ENCODE data around the gene SLC13A3. TPM values are rescaled to one million over a fixed set of nuclear protein-coding genes. Genes with fewer than 3 reads are reported as not detected.

The SLC13A3 gene
- total RNA-seq, 1 experiment from 2014 or later, result 9.1 TPM

DNA sequence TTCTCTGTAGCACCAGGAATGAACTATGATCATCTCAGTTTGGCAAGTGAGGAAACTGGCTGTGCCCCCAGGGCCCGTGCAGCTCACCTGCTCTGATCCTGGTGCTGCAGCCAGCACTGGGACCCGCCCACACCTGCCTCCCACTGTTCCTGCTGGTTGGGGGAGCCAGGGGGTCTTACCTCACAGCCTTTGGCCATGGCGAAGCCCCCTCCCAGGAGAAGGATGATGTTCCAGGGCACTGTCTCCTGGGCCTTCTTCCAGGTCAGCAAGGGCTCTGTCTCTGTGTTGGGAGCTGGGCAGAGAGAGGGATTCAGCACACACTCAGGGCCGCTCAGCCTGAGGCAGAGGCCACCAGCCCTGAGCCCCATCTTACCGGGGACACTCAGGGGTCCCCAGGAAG is 75.9 kb downstream of the SLC13A3 start:
- no peak for TF ChIP-seq EZH2 (IDR thresholded peaks at IDR 0.05; ENCODE audit: low read depth)
- TF ChIP-seq, protein P1, sequence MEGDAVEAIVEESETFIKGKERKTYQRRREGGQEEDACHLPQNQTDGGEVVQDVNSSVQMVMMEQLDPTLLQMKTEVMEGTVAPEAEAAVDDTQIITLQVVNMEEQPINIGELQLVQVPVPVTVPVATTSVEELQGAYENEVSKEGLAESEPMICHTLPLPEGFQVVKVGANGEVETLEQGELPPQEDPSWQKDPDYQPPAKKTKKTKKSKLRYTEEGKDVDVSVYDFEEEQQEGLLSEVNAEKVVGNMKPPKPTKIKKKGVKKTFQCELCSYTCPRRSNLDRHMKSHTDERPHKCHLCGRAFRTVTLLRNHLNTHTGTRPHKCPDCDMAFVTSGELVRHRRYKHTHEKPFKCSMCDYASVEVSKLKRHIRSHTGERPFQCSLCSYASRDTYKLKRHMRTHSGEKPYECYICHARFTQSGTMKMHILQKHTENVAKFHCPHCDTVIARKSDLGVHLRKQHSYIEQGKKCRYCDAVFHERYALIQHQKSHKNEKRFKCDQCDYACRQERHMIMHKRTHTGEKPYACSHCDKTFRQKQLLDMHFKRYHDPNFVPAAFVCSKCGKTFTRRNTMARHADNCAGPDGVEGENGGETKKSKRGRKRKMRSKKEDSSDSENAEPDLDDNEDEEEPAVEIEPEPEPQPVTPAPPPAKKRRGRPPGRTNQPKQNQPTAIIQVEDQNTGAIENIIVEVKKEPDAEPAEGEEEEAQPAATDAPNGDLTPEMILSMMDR (conservative IDR thresholded peaks at IDR 0.05), result no peak
- DNase-seq, result no peak
- Histone ChIP-seq H2AFZ (no peak overlapping the region), H3K9me2 (ENCODE audit: insufficient read depth) (no peaks in the 10 kb centered on the region), H3K4me2 (no peak overlapping the region), H3K27ac (no peak overlapping the region), H3K4me1 (replicated peaks; ENCODE audit: insufficient read depth) (no peaks in the 10 kb centered on the region), H3K9me3 (ENCODE audit: insufficient read depth, low read depth) (no peaks in the 10 kb centered on the region), H3F3A (ENCODE audit: insufficient read depth, low read depth) (no peaks in the 10 kb centered on the region), H3K4me3 (no peak overlapping the region), H3K79me2 (ENCODE audit: low read depth) (no peaks in the 10 kb centered on the region), H3K27me3 (ENCODE audit: insufficient read depth, low read depth) (no peaks in the 10 kb centered on the region), H4K20me1 (ENCODE audit: insufficient read depth) (no peaks in the 10 kb centered on the region), H3K36me3 (ENCODE audit: low read depth) (no peaks in the 10 kb centered on the region)
- intact Hi-C loops (cut with micrococcal nuclease; ENCODE audit: unreplicated experiment), result no loop called here
- ChIA-PET CTCF (no interaction called here), POLR2A (ENCODE audit: unreplicated experiment) (no interaction called here)
- no TSS peak for BruUV-seq (replicated peaks)

DNA sequence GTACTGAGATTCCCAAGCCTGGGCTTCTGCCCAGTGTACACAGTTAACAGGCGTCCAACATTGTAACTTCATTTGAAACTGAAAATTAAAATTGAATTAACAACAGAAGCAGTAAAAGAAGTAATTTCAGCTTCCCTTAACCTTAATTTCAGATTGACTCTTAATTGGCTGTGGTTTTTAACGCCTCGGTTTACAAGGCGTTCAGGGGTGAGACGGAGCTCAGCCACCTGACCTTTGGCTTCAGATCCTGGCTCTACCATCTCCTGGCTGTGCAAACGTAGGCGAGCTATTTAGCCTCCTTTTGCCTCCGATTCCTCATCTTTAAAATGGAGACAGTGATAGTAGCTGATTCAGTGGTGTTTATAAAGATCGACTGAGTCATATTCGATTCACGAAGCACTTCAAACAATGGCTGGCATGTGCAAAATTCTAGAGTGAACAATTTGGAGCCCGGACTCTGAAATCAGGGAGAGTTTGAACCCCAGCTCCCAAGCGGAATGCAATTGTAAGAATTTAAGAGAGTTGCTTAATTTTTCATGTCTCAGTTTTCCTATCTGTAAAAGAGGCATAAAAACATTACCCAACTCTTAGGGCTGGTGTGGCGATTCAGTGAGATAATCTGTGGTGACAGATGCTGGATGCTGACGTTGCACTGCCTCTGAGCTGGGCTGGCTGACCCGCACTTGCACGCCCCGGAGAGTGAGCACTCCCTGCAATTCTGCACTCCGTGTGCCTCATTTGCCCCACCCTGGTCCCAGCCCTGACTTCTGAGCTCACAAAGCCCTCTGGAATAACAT is 77.3 kb downstream of the SLC13A3 start:
- Histone ChIP-seq H3K79me2 (ENCODE audit: low read depth) (no peaks in the 10 kb centered on the region), H3K4me3 (no peak overlapping the region), H3K36me3 (ENCODE audit: low read depth) (no peaks in the 10 kb centered on the region), H3K4me1 (replicated peaks; ENCODE audit: insufficient read depth) (no peaks in the 10 kb centered on the region), H2AFZ (no peak overlapping the region), H3K27me3 (ENCODE audit: insufficient read depth, low read depth) (no peaks in the 10 kb centered on the region), H3K9me3 (ENCODE audit: insufficient read depth, low read depth) (no peaks in the 10 kb centered on the region), H3K4me2 (no peak overlapping the region), H4K20me1 (ENCODE audit: insufficient read depth) (no peaks in the 10 kb centered on the region), H3F3A (ENCODE audit: insufficient read depth, low read depth) (no peaks in the 10 kb centered on the region), H3K9me2 (ENCODE audit: insufficient read depth) (no peaks in the 10 kb centered on the region), H3K27ac (no peak overlapping the region)
- ChIA-PET CTCF (interaction anchor here (0.6 kb wide), 1 partner anchor 241 kb away, joined by 3 read pairs; no protein-coding TSS in a partner anchor), POLR2A (ENCODE audit: unreplicated experiment) (interaction anchor here (0.6 kb wide), 1 partner anchor 62 kb away, joined by 3 read pairs; no protein-coding TSS in a partner anchor)
- TF ChIP-seq EZH2 (IDR thresholded peaks at IDR 0.05; ENCODE audit: low read depth), result no peak
- TF ChIP-seq, protein P1 (conservative IDR thresholded peaks at IDR 0.05), result no peak
- intact Hi-C loops (cut with micrococcal nuclease; ENCODE audit: unreplicated experiment), result no loop called here
- DNase-seq, result no peak
- no TSS peak for BruUV-seq (replicated peaks)

DNA sequence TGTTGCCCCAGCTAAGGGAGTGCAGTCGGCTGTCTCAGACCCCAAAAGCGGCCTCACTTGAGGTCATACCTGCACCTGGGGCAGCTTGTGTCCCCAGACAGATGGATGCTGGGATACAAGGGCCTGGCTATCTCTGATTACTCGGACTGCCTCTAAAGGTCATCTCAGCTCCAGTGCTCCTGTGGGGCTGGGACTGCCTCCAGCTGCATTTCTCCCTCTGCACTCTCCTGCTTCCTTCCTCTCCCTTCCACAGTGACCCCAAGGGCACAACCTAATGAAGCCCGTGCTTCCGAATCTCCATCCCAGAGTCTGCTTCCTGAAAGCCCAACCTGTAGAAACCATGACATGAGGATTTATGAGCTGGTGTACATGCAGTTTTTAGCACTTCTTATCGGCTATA is 78.0 kb downstream of the SLC13A3 start:
- Histone ChIP-seq H4K20me1 (ENCODE audit: insufficient read depth) (no peaks in the 10 kb centered on the region), H3K9me3 (ENCODE audit: insufficient read depth, low read depth) (no peaks in the 10 kb centered on the region), H3K79me2 (ENCODE audit: low read depth) (no peaks in the 10 kb centered on the region), H3K9me2 (ENCODE audit: insufficient read depth) (no peaks in the 10 kb centered on the region), H3K27me3 (ENCODE audit: insufficient read depth, low read depth) (no peaks in the 10 kb centered on the region), H3K4me2 (no peak overlapping the region), H3K36me3 (ENCODE audit: low read depth) (no peaks in the 10 kb centered on the region), H3K4me3 (no peak overlapping the region), H3K27ac (no peak overlapping the region), H2AFZ (no peak overlapping the region), H3K4me1 (replicated peaks; ENCODE audit: insufficient read depth) (no peaks in the 10 kb centered on the region), H3F3A (ENCODE audit: insufficient read depth, low read depth) (no peaks in the 10 kb centered on the region)
- ChIA-PET CTCF (no interaction called here), POLR2A (ENCODE audit: unreplicated experiment) (no interaction called here)
- TF ChIP-seq EZH2 (IDR thresholded peaks at IDR 0.05; ENCODE audit: low read depth), result no peak
- TF ChIP-seq, protein P1 (conservative IDR thresholded peaks at IDR 0.05), result no peak
- intact Hi-C loops (cut with micrococcal nuclease; ENCODE audit: unreplicated experiment), result no loop called here
- BruUV-seq (replicated peaks), result no TSS peak
- DNase-seq, result no peak

Measured in PC-9 (cell line).